Spleen (tissue), 11 donors: ENCODE measurements around the gene ALG14. TPM values are rescaled to one million over a fixed set of nuclear protein-coding genes. Genes with fewer than 3 reads are reported as not detected.
A peak's percentile ranks its signal among the peaks of the same experiment; 100 is the strongest.

ENCODE experiments used
- DNase-seq: peaks from one replicate; pipeline ENCODE4 v3.0.0-alpha.2; 2020
- H3K27ac ChIP-seq, 8 donors: fragments of 200-600 bp; sonication (generic) in 7 of 8; 1 replicate in 4 of 8; 2 replicates in 4 of 8; pipeline versions ENCODE4 v1.5.0 to v1.8.0; 2016 to 2021; ENCODE audit warnings: inconsistent platforms in 4 of 8, mild to moderate bottlenecking in 4 of 8, moderate library complexity in 1 of 8
- H3K27me3 ChIP-seq, 7 donors: fragments of 200-600 bp; sonication (generic) in 6 of 7; replicated peaks in 1 of 7; 1 replicate in 4 of 7; 2 replicates in 3 of 7; pipeline versions ENCODE4 v1.5.0 to v1.8.0; 2016 to 2021; ENCODE audit warnings: inconsistent platforms in 3 of 7, mild to moderate bottlenecking in 1 of 7
- H3K36me3 ChIP-seq, 6 donors: fragments of 200-600 bp; sonication (generic) in 5 of 6; 1 replicate in 4 of 6; 2 replicates in 2 of 6; pipeline versions ENCODE4 v1.5.0 to v1.8.0; 2016 to 2021; ENCODE audit warnings: inconsistent platforms in 2 of 6
- H3K4me1 ChIP-seq, 6 donors: fragments of 200-600 bp; sonication (generic) in 5 of 6; 1 replicate in 3 of 6; 2 replicates in 3 of 6; pipeline versions ENCODE4 v1.5.0 to v1.8.0; 2016 to 2021; ENCODE audit warnings: inconsistent platforms in 3 of 6
- H3K4me3 ChIP-seq, 8 donors: fragments of 200-600 bp; sonication (generic) in 7 of 8; 1 replicate in 4 of 8; 2 replicates in 4 of 8; pipeline versions ENCODE4 v1.5.0 to v1.8.0; 2016 to 2021; ENCODE audit warnings: inconsistent platforms in 4 of 8, mild to moderate bottlenecking in 4 of 8, moderate library complexity in 2 of 8
- H3K9me3 ChIP-seq, 8 donors: fragments of 200-600 bp; sonication (generic) in 7 of 8; 1 replicate in 4 of 8; 2 replicates in 4 of 8; pipeline versions ENCODE4 v1.5.0 to v1.8.0; 2016 to 2021; ENCODE audit warnings: inconsistent platforms in 4 of 8
- POLR2A ChIP-seq, 3 donors: fragments of 450-650 bp; IDR thresholded peaks; one replicate each; pipeline ENCODE4 v1.5.1; 2017; ENCODE audit warnings: antibody characterized with exemption in 3 of 3, mild to moderate bottlenecking in 1 of 3
- POLR2AphosphoS5 ChIP-seq, 3 donors: sonication (generic); formaldehyde crosslinking; IDR thresholded peaks; one replicate each; pipeline ENCODE4 v1.5.1; 2017; ENCODE audit warnings: antibody characterized with exemption in 3 of 3
- WGBS, 5 donors: extraction: QIAGEN DNeasy Blood & Tissue Kit in 3 of 5; methylation state at CpG; one replicate each; pipeline versions ENCODE4 v1.1.5 to v1.1.7; 2013 to 2018; 5-methylcytosine and 5-hydroxymethylcytosine counted together
- intact Hi-C: fragments of 100-400 bp; cut with DNase I; formaldehyde crosslinking; loops from one replicate; pipeline ENCODE4 v1.15.0; 2023; ENCODE audit warnings: low total_unique reads
- polyA plus RNA-seq, 3 donors: library from polyadenylated mRNA; stranded (reverse); fragments of 200-250 nt; gene quantifications; one replicate each; pipeline ENCODE4 v1.2.1, GENCODE V29; 2013
- total RNA-seq, 7 donors: library from RNA; depleted of rRNA in 3 of 7; stranded (reverse); fragments of >200 nt in 3 of 7; fragmentation: NEBNext Ultra II Directional in 4 of 7; extraction: Animal tissue kit (Norgen Biotek cat#: 25700) in 4 of 7; gene quantifications; one replicate each; pipeline versions ENCODE4 v1.1.0 to v1.2.1, GENCODE V29; 2016 to 2021
- TF ChIP-seq, protein P1 (sequence below), 11 experiments: fragments of 200-600 bp in 7 of 11; fragments of 450-650 bp in 4 of 11; sonication (generic) in 4 of 11; IDR thresholded peaks in 8 of 11; conservative IDR thresholded peaks in 3 of 11; 1 replicate in 7 of 11; 2 replicates in 4 of 11; pipeline versions ENCODE4 v1.4.0 to v1.8.0; 2016 to 2021; ENCODE audit warnings: antibody characterized with exemption in 11 of 11, inconsistent platforms in 4 of 11, mild to moderate bottlenecking in 1 of 11
- donor health status: healthy with polysubstance abuse.
- donor health status: DM: no; HTN: no; CAD: no; lungs with moderate emphysema.
- donor health status: DM: no; HTN: no; CAD: no.
- donor health status: Bipolar disorder and iron deficiency.
- donor health status: healthy.
- donor health status: DM: no; HTN: no; CAD: no.
- donor health status: DM: yes; HTN: yes; CAD: no.

The ALG14 gene
- total and polyA plus RNA-seq, 10 donors = 0.78 to 6.0 (median 1.2) TPM

GRCh38 chr1:95027046-95027445 lies 45.7 kb downstream of the ALG14 start:
- 91 to 99% (median 96%) methylated on average over 4 of the region's 4 CpGs for WGBS, 5 donors
- Histone ChIP-seq H3K9me3 (peaks cover 0 to 20% (median 10%) of the 10 kb centered on the region in 8 donors), H3K4me3 (no peak overlapping the region), H3K27ac (no peak overlapping the region), H3K27me3 (no peaks in the 10 kb centered on the region), H3K36me3 (peaks cover 0 to 24% (median 6%) of the 10 kb centered on the region in 6 donors), H3K4me1 (peaks cover 0 to 5% (median 0%) of the 10 kb centered on the region in 6 donors)
- intact Hi-C loops = no loop called here
- no peak for DNase-seq
- TF ChIP-seq POLR2AphosphoS5 (IDR thresholded peaks at IDR 0.05) (no peak), POLR2A (IDR thresholded peaks at IDR 0.05) (no peak)
- TF ChIP-seq, protein P1, sequence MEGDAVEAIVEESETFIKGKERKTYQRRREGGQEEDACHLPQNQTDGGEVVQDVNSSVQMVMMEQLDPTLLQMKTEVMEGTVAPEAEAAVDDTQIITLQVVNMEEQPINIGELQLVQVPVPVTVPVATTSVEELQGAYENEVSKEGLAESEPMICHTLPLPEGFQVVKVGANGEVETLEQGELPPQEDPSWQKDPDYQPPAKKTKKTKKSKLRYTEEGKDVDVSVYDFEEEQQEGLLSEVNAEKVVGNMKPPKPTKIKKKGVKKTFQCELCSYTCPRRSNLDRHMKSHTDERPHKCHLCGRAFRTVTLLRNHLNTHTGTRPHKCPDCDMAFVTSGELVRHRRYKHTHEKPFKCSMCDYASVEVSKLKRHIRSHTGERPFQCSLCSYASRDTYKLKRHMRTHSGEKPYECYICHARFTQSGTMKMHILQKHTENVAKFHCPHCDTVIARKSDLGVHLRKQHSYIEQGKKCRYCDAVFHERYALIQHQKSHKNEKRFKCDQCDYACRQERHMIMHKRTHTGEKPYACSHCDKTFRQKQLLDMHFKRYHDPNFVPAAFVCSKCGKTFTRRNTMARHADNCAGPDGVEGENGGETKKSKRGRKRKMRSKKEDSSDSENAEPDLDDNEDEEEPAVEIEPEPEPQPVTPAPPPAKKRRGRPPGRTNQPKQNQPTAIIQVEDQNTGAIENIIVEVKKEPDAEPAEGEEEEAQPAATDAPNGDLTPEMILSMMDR (IDR thresholded peaks at IDR 0.05 in 8 of 11, conservative IDR thresholded peaks at IDR 0.05 in 3 of 11) = no peak

- no peak for TF ChIP-seq POLR2AphosphoS5 (IDR thresholded peaks at IDR 0.05)
- TF ChIP-seq POLR2A (IDR thresholded peaks at IDR 0.05) = no peak
- TF ChIP-seq, protein P1 (IDR thresholded peaks at IDR 0.05 in 8 of 11, conservative IDR thresholded peaks at IDR 0.05 in 3 of 11) = no peak
- Histone ChIP-seq H3K27me3 (no peaks in the 10 kb centered on the region), H3K4me1 (peaks cover 0 to 14% (median 0%) of the 10 kb centered on the region in 6 donors), H3K27ac (peak overlapping the region in 1 of 8 donors; percentile 20), H3K4me3 (no peak overlapping the region), H3K9me3 (peaks cover 0 to 9% (median 0%) of the 10 kb centered on the region in 8 donors), H3K36me3 (peaks cover 0 to 24% (median 6%) of the 10 kb centered on the region in 6 donors)
- WGBS, 5 donors = 92 to 95% (median 94%) methylated on average over 3 of the region's 3 CpGs
- intact Hi-C loops = no loop called here
- no peak for DNase-seq
These were observed 49.2 kb downstream of the ALG14 start for GRCh38 chr1:95023399-95024043.

DNA sequence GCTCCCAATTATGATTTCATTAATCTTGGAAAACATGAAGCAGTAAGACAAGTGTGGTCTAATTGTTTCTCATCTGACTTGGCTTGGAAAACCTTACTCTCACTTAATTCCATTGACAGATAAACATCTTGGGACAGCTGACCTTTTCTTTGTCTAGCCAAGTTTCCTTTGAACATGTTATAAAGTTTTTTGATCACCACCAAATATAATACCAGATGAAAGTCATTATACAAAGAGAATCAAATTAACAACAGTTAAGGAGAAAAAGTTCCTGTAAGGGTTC lies 50.2 kb downstream of the ALG14 start:
- no peak for DNase-seq
- Histone ChIP-seq H3K36me3 (peaks cover 0 to 24% (median 6%) of the 10 kb centered on the region in 6 donors), H3K27ac (peak overlapping the region in 1 of 8 donors; percentile 71), H3K9me3 (peaks cover 0 to 8% (median 0%) of the 10 kb centered on the region in 8 donors), H3K27me3 (no peaks in the 10 kb centered on the region), H3K4me3 (no peak overlapping the region), H3K4me1 (peaks cover 0 to 14% (median 0%) of the 10 kb centered on the region in 6 donors)
- TF ChIP-seq, protein P1 (IDR thresholded peaks at IDR 0.05 in 8 of 11, conservative IDR thresholded peaks at IDR 0.05 in 3 of 11) = no peak
- TF ChIP-seq POLR2AphosphoS5 (IDR thresholded peaks at IDR 0.05) = no peak
- TF ChIP-seq POLR2A (IDR thresholded peaks at IDR 0.05) = no peak
- intact Hi-C loops = no loop called here

- H3K27me3 ChIP-seq = no peaks in the 10 kb centered on the region
- intact Hi-C loops = no loop called here
- H3K4me1 ChIP-seq = peaks cover 0 to 14% (median 0%) of the 10 kb centered on the region in 6 donors
- H3K27ac ChIP-seq = peak overlapping the region in 7 of 8 donors; percentile 10 to 71 (median 52)
- whole genome bisulfite sequencing, 5 donors = 59 to 80% (median 72%) methylated on average over 7 of the region's 7 CpGs
- H3K4me3 ChIP-seq = peak overlapping the region in 2 of 8 donors; percentile 15 to 34
- peaks cover 0 to 24% (median 6%) of the 10 kb centered on the region in 6 donors for H3K36me3 ChIP-seq
- DNase-seq = no peak
- TF ChIP-seq POLR2AphosphoS5 (IDR thresholded peaks at IDR 0.05) (no peak), POLR2A (IDR thresholded peaks at IDR 0.05) (no peak)
- TF ChIP-seq, protein P1 (IDR thresholded peaks at IDR 0.05 in 8 of 11, conservative IDR thresholded peaks at IDR 0.05 in 3 of 11) = no peak
- H3K9me3 ChIP-seq = peaks cover 0 to 8% (median 0%) of the 10 kb centered on the region in 8 donors
These were observed 50.7 kb downstream of the ALG14 start for GRCh38 chr1:95021805-95022643.
